T47D (cell line): ENCODE measurements around the gene NMT1.

Source experiments
- DNase-seq, 2 experiments: peaks; one replicate each; pipeline versions ENCODE4 v3.0.0 to v3.0.0-alpha.2; 2011 to 2012; ENCODE audit warnings: low read depth in 1 of 2, low spot score in 1 of 2
- JUND ChIP-seq: IDR thresholded peaks from 2 replicates; pipeline ENCODE4 v1.6.1; 2012; ENCODE audit warnings: low read depth
- in situ Hi-C: cut with HindIII; loops from 2 replicates; pipeline ENCODE4 v1.10.0; 2016; ENCODE audit warnings: low sequenced_read_pairs, low pct_unique_long_range_greater_than_20kb

NMT1 gene

DNA sequence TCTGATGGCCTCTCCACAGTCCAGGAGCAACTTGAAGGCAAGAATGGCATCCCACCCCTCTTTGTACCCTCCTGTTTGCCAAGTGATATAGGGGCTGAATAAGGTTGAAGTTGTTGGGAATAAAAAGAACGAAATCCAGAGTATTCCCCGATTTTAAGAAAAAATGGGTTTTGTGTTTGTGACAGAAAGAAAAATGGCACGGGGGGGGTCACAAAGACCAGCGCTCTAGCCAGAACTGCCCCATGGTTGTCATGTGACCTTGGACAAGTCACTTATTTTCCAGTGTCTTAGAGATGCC, 85.4 kb downstream of the NMT1 start:
- in situ Hi-C loops, result no loop called here

DNA sequence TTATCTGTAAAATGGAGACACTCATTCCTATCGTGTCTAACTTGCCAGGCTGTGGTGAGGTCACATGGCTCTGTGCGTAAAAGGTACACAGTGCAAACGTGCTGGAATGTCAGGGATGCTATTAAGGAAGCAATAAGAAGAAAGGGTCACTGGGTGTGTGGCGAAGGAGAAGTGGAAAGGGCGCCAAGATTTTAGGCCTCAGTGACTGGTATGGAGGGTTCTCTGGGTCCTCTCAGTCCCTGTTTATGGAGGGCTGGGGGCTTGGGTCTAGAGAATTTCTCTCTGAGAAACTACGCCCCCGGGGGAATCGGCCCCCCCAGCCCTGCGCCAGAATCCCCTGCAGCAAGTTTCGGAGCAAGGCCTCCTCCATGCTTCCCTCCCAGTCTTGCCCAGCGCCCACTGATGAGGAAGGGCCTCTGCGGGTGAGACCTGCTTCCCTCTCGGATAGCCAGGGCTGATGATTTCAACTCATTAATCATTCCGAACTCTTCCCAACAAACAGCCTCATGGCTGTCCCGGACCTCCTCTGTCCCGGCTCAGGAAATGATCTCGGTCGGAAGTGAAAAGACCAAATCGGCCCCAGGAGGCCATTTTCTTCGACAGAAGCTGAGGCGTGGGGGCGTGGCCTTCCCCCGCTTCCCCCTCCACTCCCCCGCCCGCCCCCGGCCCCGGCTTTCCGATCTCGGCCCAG, 85.9 kb downstream of the NMT1 start:
- TF ChIP-seq JUND, result no peak
- DNase-seq, result peak in 1 of 2 experiments; percentile 92
- in situ Hi-C loops, result no loop called here

More for the DNA sequence above, 85.4 kb downstream of the NMT1 start:
- no peak for TF ChIP-seq JUND
- DNase-seq, result no peak

DNA sequence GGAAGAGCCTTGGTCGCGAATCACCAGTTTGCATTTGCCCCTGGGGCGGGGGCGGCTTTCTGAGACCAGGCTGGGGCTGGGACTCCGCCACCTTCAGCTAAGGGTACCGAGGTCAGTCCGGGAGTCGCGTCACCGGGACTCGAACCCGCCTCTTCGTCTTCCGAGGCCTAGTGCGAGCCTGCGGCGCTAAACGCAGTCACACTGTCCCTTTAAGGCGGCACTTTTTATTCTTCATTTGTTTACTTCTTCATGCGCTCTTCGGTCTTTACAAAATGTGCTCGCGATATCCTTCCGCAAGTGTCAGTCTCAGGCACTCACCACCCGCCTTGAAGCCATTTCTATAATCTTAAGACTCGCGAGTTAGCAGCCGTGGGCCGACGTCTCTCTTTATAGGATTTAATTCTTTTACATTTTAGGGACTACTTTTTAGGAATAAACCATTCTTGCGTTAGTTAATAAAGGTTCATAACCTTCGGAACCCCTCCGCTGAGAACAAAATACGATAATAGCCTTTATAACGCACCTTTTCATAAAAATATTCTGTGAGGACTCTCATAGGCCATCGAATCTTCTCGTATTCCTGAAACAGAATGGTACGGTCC, 86.6 kb downstream of the NMT1 start:
- peak; percentile 92 for TF ChIP-seq JUND
- peak in 1 of 2 experiments; percentile 98 for DNase-seq
- in situ Hi-C loops, result no loop called here

DNA sequence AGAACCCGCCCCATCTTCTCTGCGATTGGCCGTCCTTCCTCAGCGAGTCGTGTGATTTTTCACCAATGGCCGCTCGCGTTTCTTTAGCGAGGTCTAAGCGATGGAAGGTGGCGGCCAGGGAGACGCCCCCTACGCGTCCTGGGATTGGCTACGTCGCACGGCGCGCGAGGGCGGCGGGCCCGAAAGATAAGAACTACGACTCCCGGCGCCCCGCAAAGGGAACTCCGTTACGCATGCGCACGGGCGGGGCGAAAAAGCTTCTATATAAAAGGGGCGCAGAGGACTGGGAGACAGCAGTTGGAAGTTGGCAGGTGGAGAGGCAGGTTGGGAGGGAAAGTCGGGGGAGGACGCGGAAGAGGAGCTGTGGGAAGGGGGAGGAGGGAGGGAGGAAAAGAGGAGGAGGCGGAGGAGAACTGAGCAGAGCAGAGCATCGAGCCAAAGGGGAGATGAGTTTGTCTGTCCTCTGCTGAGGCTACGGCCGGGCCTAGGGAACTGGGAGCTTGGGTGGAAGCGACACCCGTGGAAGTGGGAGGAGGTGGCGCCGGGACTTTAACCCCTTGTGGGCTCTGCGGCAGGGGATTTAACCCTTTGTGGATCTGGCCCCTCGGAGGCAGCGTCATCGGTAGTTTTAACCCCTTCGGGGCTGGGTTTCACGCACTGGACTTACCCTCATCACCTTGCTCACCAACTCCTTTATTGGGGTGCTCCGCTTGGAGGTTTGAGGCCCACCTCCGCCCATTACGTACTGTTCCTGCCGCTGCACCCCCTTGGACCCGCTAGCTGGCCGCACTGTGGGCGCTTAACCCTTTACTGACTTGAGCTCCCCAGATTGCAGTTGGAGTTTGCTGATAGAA, 87.3 kb downstream of the NMT1 start, which contains the start of gene HEXIM1:
HEXIM1 (plus strand) TSS at position 293 of the 854 bp plus-strand sequence. CDS start 716 bp downstream, outside the sequence.
- in situ Hi-C loops, result no loop called here
- DNase-seq, result peak; percentile 98 to 100
- peak; percentile 72 for TF ChIP-seq JUND

DNA sequence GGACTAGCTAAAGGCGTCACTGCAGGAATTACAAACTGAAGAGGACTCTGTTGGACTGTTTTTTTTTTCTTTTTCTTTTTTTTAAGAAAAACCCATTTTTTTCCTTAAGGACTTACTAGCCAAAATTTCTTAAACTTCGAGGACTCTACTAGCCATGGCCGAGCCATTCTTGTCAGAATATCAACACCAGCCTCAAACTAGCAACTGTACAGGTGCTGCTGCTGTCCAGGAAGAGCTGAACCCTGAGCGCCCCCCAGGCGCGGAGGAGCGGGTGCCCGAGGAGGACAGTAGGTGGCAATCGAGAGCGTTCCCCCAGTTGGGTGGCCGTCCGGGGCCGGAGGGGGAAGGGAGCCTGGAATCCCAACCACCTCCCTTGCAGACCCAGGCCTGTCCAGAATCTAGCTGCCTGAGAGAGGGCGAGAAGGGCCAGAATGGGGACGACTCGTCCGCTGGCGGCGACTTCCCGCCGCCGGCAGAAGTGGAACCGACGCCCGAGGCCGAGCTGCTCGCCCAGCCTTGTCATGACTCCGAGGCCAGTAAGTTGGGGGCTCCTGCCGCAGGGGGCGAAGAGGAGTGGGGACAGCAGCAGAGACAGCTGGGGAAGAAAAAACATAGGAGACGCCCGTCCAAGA, 88.0 kb downstream of the NMT1 start:
- peak; percentile 76 to 93 for DNase-seq
- TF ChIP-seq JUND, result 0 out of 2 replicates have a peak, but pooled peaks have one; percentile 4
- in situ Hi-C loops, result no loop called here

DNA sequence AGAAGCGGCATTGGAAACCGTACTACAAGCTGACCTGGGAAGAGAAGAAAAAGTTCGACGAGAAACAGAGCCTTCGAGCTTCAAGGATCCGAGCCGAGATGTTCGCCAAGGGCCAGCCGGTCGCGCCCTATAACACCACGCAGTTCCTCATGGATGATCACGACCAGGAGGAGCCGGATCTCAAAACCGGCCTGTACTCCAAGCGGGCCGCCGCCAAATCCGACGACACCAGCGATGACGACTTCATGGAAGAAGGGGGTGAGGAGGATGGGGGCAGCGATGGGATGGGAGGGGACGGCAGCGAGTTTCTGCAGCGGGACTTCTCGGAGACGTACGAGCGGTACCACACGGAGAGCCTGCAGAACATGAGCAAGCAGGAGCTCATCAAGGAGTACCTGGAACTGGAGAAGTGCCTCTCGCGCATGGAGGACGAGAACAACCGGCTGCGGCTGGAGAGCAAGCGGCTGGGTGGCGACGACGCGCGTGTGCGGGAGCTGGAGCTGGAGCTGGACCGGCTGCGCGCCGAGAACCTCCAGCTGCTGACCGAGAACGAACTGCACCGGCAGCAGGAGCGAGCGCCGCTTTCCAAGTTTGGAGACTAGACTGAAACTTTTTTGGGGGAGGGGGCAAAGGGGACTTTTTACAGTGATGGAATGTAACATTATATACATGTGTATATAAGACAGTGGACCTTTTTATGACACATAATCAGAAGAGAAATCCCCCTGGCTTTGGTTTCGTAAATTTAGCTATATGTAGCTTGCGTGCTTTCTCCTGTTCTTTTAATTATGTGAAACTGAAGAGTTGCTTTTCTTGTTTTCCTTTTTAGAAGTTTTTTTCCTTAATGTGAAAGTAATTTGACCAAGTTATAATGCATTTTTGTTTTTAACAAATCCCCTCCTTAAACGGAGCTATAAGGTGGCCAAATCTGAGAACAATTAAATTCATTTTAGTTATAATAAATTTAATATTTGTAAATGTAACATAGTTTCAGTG, 88.8 kb downstream of the NMT1 start:
- TF ChIP-seq JUND, result peak; percentile 63; the same call in 1 of the 2 replicates
- in situ Hi-C loops, result no loop called here
- peak in 1 of 2 experiments; percentile 81 for DNase-seq

DNA sequence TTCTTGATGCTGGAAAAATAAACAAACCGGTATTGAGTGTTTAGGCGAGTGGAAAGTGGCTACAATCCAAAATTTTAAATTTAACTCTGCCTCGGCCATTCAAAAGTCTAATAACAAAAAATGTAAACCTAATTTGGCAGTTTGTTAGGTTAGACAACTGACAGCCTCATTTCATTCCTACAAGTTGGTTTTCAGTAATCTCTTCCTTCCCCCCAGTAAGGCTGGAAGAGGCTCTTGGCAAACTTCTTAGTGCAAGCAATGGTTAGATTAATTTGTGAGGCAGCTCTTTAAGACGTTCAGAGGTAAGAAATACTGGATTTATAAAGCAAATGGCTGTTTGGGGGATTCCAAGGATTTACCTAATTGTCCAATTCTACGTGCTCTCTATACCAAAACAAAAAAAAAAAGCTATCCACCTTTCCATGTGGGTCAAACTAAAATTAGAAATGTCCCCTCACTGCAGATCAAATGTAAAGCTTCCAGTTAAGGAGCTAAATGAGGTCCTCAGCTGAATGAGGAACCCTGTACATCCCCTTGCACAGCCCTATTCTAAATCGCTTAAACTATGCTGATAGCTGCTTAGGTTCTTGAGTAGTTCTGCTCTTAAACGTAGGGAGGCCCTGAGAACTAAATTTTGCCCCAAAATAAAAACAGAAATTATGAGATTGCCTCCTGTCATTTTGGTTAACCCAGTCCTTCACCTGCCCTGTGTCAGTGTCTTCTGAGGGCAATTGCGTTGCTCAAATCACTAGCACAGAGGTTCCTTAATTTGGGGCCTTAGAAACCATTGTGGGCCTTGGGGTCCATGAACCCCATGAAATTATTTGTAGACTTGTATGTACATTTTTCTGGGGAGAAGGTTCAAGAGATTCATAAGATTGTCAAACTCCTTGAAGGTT, 90.0 kb downstream of the NMT1 start:
- DNase-seq, result peak in 1 of 2 experiments; percentile 35
- no peak; the same call in 1 of the 2 replicates for TF ChIP-seq JUND
- in situ Hi-C loops, result no loop called here

DNA sequence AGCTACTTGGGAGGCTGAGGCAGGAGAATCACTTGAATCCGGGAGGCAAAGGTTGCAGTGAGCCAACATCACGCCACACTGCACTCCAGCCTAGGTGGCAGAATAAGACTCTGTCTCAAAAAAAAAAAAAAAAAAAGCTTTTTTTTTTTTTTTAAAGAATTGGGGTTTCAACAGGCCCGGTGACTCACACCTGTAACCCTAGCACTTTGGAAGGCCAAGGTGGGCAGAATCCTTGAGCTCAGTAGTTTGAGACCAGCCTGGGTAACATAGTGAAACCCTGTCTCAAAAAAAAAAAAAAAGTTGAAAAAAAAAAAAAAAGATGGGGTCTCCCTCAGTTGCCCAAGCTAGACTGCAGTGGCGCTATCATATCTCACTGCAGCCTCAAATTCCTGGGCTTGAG, 93.9 kb downstream of the NMT1 start:
- no peak for DNase-seq
- no peak for TF ChIP-seq JUND
- in situ Hi-C loops, result no loop called here

DNA sequence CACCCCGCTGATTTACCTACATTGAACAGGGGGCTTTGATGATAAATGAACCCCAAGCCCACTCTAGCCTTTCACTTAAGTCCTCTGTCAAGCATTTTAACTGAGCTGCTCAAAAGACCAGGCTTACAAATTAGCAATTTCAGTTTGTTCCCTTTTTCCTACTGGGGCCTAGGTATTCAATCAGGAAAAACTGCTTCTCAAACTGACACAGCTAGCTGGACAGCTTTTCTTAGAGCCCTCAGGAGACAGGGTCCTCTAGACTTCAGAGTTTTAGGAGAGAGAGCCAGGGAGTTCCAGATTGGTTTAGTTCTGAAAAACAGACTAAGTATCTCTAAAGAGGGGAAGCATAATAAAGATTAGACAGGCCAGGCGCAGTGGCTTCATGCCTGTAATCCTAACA, 94.4 kb downstream of the NMT1 start:
- TF ChIP-seq JUND, result no peak
- in situ Hi-C loops, result no loop called here
- DNase-seq, result peak in 1 of 2 experiments; percentile 89

DNA sequence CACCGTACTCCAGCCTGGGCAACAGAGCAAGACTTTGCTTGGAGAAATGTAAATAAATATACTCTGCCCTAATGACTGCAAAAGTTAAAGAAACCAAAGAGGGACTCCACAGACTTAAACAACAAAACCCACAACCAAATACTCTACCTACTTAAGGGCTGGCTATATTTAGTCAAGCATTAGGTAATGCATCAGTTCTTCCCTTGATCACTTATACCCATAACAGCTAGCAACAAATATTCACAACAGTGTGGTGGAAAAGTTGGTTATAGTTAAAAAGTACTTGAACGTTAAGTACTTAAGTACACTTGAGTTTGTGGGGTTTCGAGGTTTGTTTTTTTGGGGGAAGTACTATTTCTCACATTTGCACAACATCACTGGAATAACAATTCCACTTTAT, 95.1 kb downstream of the NMT1 start:
- TF ChIP-seq JUND, result no peak

More for the DNA sequence above, 95.1 kb downstream of the NMT1 start:
- in situ Hi-C loops, result no loop called here
- no peak for DNase-seq
